Activated CD8-positive, alpha-beta memory T cell treated with anti-CD3 and anti-CD28 coated beads for 1 hour (primary cell): ENCODE data around the gene UBASH3A.

ENCODE experiments used
- DNase-seq, 2 donors: peaks; one replicate each; pipeline ENCODE4 v3.0.0-alpha.2; 2020; ENCODE audit warnings: low read depth in 1 of 2; ENCODE audit errors: extremely low read depth in 1 of 2

Gene UBASH3A

DNA sequence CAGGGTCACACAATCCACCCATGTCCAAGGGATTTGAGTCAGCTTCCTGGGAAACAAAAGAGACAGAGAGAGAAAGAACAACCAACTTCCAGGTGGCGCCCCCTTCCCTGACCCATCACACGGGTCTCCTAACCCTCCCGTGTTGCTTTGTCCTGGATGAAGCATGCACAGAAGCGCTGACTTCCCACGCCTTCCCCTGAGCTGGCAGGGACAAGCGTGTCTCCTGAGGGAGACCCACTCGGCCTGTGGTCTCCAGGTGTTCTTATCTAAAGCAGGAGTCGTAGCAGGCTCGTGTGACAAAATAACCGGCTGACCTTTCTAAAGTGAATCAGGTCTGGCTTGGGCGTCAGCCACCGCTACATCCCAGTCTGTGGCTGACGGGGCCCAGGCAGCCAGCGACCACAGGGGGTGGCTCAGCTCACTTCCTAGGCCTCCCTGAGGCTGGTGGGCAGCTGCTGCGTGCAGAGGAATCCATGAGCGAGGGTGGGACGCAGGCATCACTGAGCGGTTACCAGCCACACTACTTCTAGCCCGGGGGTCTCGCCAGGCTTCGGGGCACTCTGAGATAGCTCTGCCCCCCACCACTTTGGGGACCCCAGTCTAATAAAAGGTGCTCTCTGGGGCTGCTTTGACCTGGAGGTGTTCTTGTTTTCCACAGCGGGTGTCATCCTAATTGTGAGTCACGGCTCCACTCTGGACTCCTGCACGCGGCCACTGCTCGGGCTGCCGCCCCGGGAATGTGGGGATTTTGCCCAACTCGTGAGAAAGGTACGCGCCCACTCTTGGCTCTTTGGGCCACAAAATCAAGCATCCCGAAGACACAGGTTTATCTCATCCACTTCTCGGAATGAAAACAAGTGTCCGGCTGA is 40.4 kb downstream of the UBASH3A start:
- no peak for DNase-seq

DNA sequence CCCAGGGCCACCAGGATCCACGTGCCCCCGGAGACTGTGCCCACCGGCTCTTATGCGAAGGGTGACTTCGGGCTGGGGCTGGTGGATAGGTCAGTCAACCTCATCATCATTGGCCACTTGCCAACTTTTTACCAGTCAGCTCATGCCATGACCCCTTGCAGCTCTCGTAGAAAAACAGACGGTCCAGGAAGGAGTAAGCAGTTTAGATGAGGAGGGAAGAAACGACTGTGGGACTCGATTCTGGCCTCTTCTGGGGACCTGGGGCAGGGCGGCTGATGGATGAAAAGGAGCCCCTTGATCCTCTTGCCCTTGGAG is 41.0 kb downstream of the UBASH3A start:
- no peak for DNase-seq

DNA sequence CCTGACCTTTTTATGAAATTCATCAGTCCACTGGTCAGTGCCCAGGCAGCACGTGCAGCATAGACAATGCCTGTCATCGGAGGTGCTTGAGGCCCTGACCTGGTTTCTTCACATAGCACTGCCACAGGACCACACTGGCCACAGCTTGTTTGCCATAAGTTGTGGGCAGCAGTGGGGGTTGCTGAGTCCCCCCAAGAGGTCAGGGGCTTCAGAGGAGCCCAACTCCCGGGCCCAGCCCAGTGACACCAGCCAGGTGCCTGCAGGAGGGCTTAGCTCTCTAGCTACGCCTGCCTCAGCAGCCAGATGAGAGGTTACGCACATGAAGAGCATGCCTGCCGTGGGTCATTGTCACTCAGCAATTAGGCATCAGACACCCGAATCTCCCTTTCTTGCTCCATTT is 41.6 kb downstream of the UBASH3A start:
- DNase-seq = no peak

DNA sequence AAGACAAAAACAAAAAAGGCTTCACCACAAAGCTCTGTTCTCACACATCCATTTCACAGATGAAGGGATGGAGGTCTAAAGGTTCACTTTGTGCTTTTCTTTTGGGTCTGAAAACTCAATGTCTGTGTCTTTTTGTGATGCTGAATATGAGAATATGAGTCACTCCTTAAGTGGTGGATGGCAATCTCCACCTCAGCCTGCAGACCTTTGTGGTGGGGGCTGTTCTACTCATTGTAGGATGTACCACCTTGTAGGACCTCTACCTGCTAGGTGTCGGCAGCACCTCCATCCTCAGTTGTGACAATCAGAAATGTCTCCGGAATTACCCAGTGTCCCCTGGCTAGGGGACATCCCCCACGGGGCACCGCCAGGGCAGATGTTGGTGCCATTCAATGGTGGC is 42.8 kb downstream of the UBASH3A start:
- DNase-seq = no peak

GRCh38 chr21:42447182-42447581 is 43.5 kb downstream of the UBASH3A start:
- DNase-seq = no peak

GRCh38 chr21:42447732-42448131 is 44.0 kb downstream of the UBASH3A start:
- no peak for DNase-seq

DNA sequence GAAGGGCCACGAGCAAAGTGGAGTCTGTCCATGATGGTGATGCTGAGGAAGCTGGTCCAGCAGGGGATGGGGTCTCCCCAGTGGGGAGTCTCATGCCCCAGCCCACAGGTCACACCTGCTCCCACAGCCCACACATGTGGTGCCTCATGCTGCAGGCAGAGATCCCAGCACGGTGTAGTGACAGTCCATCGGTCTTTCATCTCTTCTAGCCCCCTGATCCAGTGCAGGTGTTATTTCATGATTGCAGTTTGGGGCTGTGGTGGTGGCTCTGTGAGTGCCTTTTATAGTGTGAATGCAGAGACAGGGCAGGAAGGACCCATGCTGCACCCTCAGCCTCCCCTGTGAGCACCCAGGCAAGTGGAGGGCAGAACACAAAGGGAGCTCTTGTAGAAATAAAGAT is 45.0 kb downstream of the UBASH3A start:
- DNase-seq = no peak

DNA sequence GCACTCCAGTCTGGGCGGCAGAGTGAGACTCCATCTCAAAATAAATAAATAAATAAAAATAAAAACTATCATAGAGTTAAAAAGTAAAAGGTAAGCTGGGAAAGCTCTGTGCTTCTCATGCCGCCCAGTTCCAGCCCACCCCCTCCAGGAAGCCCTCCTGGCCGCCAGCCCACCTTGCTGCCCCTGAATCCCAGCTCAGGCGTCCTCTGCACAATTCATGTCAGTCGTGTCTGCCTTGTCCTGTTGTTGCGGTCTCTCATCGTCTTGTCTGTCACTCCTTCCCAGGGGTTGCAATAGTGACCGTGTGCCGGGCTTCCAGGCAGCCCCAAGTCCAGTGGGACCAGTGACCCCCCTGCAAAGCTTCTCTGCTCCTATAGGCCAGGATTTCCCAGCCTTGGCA is 48.2 kb downstream of the UBASH3A start:
- no peak for DNase-seq

DNA sequence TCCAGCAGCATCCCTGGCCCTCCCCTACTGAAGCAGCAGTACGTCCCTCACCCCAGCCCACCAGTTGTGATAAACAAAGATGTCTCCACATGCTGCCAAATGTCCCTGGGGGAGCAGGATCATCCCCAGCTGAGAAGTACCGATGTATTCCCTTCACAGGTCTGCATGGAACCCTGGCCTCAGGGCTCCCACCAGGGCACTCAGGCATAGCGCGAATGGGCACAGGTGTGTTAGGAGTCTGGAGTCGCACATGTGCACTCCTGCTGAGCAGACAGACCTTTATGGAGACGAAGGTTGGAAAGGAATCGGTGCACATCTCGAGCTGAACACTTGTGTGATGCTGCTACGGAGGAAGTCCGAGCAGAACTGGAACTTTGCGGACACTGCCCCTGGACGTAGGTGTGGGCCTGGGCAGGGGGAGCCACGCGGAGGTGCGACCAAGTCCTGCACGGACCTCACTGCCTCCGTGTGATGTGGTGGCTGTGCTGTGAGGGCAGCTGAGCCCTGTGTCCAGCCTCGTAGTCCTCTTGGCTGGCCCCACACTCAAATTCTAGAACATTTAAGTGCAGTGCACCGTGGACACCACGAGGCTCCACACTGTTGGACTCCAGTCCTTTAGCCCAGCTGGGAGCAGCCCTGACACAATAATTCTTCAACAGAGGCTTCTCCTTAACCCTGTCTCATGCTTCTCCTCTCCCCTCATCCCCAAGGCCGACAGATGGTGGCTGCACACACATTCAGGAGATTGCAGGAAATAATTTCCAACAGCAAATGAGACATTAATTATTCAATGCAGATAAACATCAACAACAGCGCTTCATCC is 48.9 kb downstream of the UBASH3A start:
- no peak for DNase-seq

DNA sequence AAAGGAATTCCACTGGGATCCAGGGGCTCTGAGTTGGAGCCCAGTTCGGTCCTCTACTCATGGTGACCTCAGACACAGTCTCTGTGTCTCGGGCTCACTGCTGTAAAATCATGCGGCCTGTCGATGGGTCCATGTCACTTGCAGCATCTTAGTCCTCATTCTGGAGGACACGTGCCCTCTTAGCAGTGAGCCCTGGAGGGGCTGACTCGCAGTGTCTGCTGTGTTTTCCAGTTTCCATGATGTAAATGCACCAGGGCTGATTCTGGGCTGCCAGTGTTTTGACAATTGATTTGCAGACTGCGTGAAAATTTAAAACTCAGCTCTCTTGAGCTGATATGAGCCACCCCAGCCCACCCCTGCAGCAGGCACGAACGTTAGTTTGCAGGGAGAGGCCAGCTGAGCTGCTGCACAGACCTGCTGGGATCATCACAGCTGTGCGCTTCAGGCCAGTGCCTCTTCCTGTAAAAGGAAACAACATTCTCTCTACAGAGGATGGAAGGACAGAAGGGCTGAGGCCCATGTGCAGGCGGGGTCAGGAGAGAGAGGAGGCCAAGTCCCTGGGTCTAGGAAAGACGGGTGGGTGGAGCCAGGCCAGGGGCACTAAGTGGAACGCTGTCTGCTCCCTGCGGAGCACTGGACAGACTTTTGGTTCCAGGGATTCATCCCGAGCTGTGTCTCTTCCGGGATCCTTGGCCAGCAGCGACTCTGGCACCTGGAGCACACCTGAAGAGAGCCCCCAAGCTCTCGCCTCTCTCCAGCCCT is 49.7 kb downstream of the UBASH3A start:
- no peak for DNase-seq

- no peak for DNase-seq
Observed at GRCh38 chr21:42453986-42454570, 50.4 kb downstream of the UBASH3A start.

GRCh38 chr21:42454786-42455185 is 51.1 kb downstream of the UBASH3A start:
- DNase-seq = no peak

- DNase-seq = no peak
Observed at GRCh38 chr21:42455196-42455595, 51.5 kb downstream of the UBASH3A start.

DNA sequence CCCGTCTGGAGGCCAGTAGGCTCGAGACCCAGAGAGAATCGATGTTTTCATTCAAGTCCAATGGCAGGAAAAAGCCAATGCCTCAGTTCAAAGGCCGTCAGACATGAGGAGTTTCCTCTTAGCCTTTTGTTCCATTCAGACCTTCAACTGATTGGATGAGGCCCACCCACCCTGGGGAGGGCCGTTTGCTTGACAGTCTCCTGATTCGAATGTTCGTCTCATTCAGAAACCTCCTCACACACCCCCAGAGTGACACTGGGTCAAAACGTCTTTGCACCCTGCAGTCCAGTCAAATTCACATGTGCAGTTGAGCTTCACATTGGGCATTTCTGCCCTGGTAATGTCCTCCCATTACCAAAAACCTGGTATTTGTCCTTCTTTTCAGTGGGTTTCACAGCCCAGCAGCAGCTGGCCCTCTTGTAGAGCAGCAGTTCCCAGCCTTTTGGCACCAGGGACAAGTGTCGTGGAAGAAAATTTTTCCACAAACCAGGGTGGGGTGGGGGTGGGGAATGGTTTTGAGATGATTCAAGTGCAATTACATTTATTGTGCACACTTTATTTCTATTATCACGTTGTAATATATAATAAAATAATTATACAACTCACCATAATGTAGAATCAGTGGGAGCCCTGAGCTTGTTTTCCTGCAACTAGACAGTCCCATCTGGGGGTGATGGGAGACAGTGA is 52.2 kb downstream of the UBASH3A start:
- no peak for DNase-seq

GRCh38 chr21:42456457-42456856 is 52.8 kb downstream of the UBASH3A start:
- DNase-seq = no peak

DNA sequence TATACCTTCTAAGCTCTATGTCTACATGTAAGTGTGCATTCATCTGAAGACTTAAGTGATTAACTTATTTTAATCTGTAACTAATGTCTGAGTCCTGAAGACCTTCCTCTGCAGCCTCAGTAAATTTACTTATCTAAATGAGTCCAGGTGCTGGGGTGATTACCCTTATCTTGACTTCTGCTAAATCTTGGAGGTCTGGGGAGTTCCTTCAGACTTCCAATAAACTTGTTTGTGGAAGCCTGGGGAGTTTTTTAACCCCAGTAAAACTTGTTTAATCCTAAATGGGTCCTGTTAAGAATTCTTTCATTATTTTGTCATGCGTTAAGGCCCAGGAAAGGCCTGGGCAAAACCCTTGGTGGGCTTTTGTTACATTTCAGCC is 55.4 kb downstream of the UBASH3A start:
- DNase-seq = no peak

- no peak for DNase-seq
Observed at GRCh38 chr21:42459546-42460215, 56.0 kb downstream of the UBASH3A start.

- no peak for DNase-seq
Observed at GRCh38 chr21:42460391-42461184, 56.9 kb downstream of the UBASH3A start.

DNA sequence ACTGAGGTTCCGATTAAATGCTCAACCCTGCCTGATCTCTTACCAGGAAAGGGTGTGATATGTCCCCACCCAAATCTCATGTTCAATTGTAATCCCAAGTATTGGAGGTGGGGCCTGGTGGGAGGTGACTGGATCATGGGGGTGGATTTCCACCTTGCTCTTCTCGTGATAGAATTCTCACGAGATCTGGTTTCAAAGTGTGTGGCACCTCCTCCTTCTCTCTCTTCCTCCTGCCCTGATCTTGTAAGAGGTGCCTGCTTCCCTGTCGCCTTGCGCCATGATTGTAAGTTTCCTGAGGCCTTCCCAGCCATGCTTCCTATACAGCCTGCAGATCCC is 57.5 kb downstream of the UBASH3A start:
- DNase-seq = no peak
